NK-92 (cell line): ENCODE measurements around the gene TMEM190.

ENCODE experiments used
- DNase-seq: peaks from one replicate; lab custom pipeline; 2025; ENCODE audit not compliant: unreplicated experiment; lab: John Stamatoyannopoulos, UW

The TMEM190 gene

GRCh38 chr19:55350620-55351315 lies 25.9 kb upstream of the TMEM190 start:
- DNase-seq, result no peak

GRCh38 chr19:55352040-55352439 lies 24.6 kb upstream of the TMEM190 start:
- DNase-seq, result no peak

GRCh38 chr19:55352549-55353145 lies 24.0 kb upstream of the TMEM190 start:
- DNase-seq, result no peak

- no peak for DNase-seq
Observed at GRCh38 chr19:55353356-55353802, 23.2 kb upstream of the TMEM190 start.

GRCh38 chr19:55353803-55354697 lies 22.6 kb upstream of the TMEM190 start:
- no peak for DNase-seq

GRCh38 chr19:55354698-55355212 lies 21.9 kb upstream of the TMEM190 start, which contains the start of gene COX6B2:
Gene COX6B2, minus strand, starts transcription at chr19:55354719. Its CDS starts 198 bp downstream, at chr19:55354521.
- no peak for DNase-seq

GRCh38 chr19:55355213-55355821 lies 21.3 kb upstream of the TMEM190 start:
- DNase-seq, result no peak

GRCh38 chr19:55358493-55358892 lies 18.1 kb upstream of the TMEM190 start:
- DNase-seq, result no peak

- no peak for DNase-seq
Observed at GRCh38 chr19:55358943-55359908, 17.4 kb upstream of the TMEM190 start.

GRCh38 chr19:55360902-55361301 lies 15.7 kb upstream of the TMEM190 start:
- DNase-seq, result no peak

GRCh38 chr19:55362174-55362989 lies 14.2 kb upstream of the TMEM190 start:
- DNase-seq, result no peak

- no peak for DNase-seq
Observed at GRCh38 chr19:55362990-55363716, 13.5 kb upstream of the TMEM190 start, which contains the start of gene GARIN5B. Gene GARIN5B, minus strand, starts transcription at chr19:55363260. Its CDS starts 194 bp downstream, at chr19:55363066.

GRCh38 chr19:55365245-55365644 lies 11.4 kb upstream of the TMEM190 start:
- no peak for DNase-seq

- no peak for DNase-seq
Observed at GRCh38 chr19:55365964-55366363, 10.7 kb upstream of the TMEM190 start.

- DNase-seq, result no peak
Observed at GRCh38 chr19:55366790-55367189, 9.8 kb upstream of the TMEM190 start.

- no peak for DNase-seq
Observed at GRCh38 chr19:55368106-55368505, 8.5 kb upstream of the TMEM190 start.

- no peak for DNase-seq
Observed at GRCh38 chr19:55368701-55369563, 7.7 kb upstream of the TMEM190 start.
